ENCODE measurements around the gene UGT2B17. TPM values are rescaled to one million over a fixed set of nuclear protein-coding genes. Genes with fewer than 3 reads are reported as not detected.

The UGT2B17 gene
- total RNA-seq (2016; rRNA removed; fragmentation: Illumina TruSeq; extraction: Trizol) (not detected in 2 replicates), polyA plus RNA-seq (2011; rRNA removed) (not detected in 2 replicates), polyA minus RNA-seq (2011; rRNA and poly(A)+ RNA removed; ENCODE audit: low replicate concordance) (not detected in 2 replicates), Bru-seq, nascent RNA (not detected), BruChase-seq, experiment 1, labeled RNA remaining after a 6-hour chase (not detected), BruChase-seq, experiment 2, labeled RNA remaining after a 2-hour chase (not detected)
- total RNA-seq (2016; cell fraction: cytosol; rRNA removed; fragmentation: Illumina TruSeq; extraction: Trizol; ENCODE audit: low read depth): not detected in 2 replicates
- total RNA-seq (2016; cell fraction: insoluble cytoplasmic fraction; rRNA removed; fragmentation: Illumina TruSeq; extraction: Trizol): not detected in 2 replicates
- total RNA-seq (2016; cell fraction: membrane; rRNA removed; fragmentation: Illumina TruSeq; extraction: Trizol): not detected in 2 replicates
- not detected in 2 replicates for total RNA-seq (2016; cell fraction: nucleus; rRNA removed; fragmentation: Illumina TruSeq; extraction: Trizol)
- polyA plus RNA-seq (2011; cell fraction: cytosol; rRNA removed): not detected in 2 replicates
- polyA plus RNA-seq (2011; cell fraction: nucleus; rRNA removed): not detected in 2 replicates
- 0.17 TPM in 1 of 2 replicates, not detected in the other for polyA plus RNA-seq (2012)
- not detected in 2 replicates for polyA plus RNA-seq (2016; cell fraction: cytosol; fragmentation: Illumina TruSeq; extraction: Trizol; ENCODE audit: low read depth)
- not detected in 2 replicates for polyA plus RNA-seq (2016; cell fraction: insoluble cytoplasmic fraction; fragmentation: Illumina TruSeq; extraction: Trizol; ENCODE audit: low read depth)
- polyA plus RNA-seq (2016; cell fraction: membrane; fragmentation: Illumina TruSeq; extraction: Trizol; ENCODE audit: low read depth): not detected in 2 replicates
- polyA plus RNA-seq (2016; cell fraction: nucleus; fragmentation: Illumina TruSeq; extraction: Trizol; ENCODE audit: insufficient read depth, low read depth): not detected in 2 replicates
- not detected in 2 replicates for polyA minus RNA-seq (2011; cell fraction: cytosol; rRNA and poly(A)+ RNA removed)
- not detected in 2 replicates for polyA minus RNA-seq (2011; cell fraction: nucleus; rRNA and poly(A)+ RNA removed)
- long read RNA-seq, experiment 1: 0 reads
- long read RNA-seq, experiment 2: 0 reads

GRCh38 chr4:68576272-68577125 lies at the start of gene UGT2B17:
UGT2B17 (minus strand) TSS chr4:68576322; CDS start chr4:68568484, 7,838 bp downstream.
- Histone ChIP-seq H2AFZ (ENCODE audit: low read length) (no peak within 1 kb of the TSS), H4K20me1 (ENCODE audit: insufficient read depth, low read length) (no peaks in the 10 kb centered on the region), H3K4me1 (ENCODE audit: insufficient read depth, low read length) (no peaks in the 10 kb centered on the region), H3K27me3 (ENCODE audit: control insufficient read depth in 1 of 2, insufficient read depth in 2 of 2, low read length in 2 of 2) (no peaks in the 10 kb centered on the region), H3K4me2 (ENCODE audit: low read depth, low read length) (no peak within 1 kb of the TSS), H3K9me3 (ENCODE audit: low read length) (no peaks in the 10 kb centered on the region), H3K27ac (ENCODE audit: extremely low read length, insufficient read depth, low read length) (no peak within 1 kb of the TSS), H3K4me3 (replicated peaks in 1 of 3; ENCODE audit: insufficient read depth in 1 of 3, low read depth in 2 of 3, low read length in 3 of 3) (no peak within 1 kb of the TSS), H3K79me2 (ENCODE audit: insufficient read depth, low read length) (no peaks in the 10 kb centered on the region), H3K9ac (ENCODE audit: insufficient read depth, low read depth, low read length) (no peak within 1 kb of the TSS), H3K36me3 (replicated peaks in 1 of 2; ENCODE audit: control insufficient read depth in 1 of 2, insufficient read depth in 2 of 2, low read length in 2 of 2) (no peaks in the 10 kb centered on the region)
- POLR2A ChIA-PET: no interaction called here
- no TSS peak for BruUV-seq (replicated peaks)
- DNase-seq (ENCODE audit: low spot score) (no peak), ATAC-seq (no peak), FAIRE-seq (no peak)
- CTCF ChIA-PET (ENCODE audit: low intra/inter-chr PET ratio, low total read pairs): no interaction called here
- intact Hi-C loops (cut with micrococcal nuclease; ENCODE audit: unreplicated experiment): no loop called here
- 79% methylated on average over 7 of the region's 7 CpGs for WGBS (ENCODE audit: low lambda C conversion rate)
- in situ Hi-C loops (cut with HindIII; ENCODE audit: extremely low pct_ligation_motif_present, low pct_unique_long_range_greater_than_20kb): no loop called here
- TF ChIP-seq CEBPB (IDR thresholded peaks at IDR 0.05; ENCODE audit: borderline replicate concordance, low read depth, low read length): no peak
- no peak for TF ChIP-seq ZMAT3 (CRISPR knock-in tag; conservative IDR thresholded peaks at IDR 0.05)
- TF ChIP-seq MBNL3 (CRISPR knock-in tag; conservative IDR thresholded peaks at IDR 0.05): no peak
- TF ChIP-seq EED (CRISPR knock-in tag; IDR thresholded peaks at IDR 0.05): no peak
- TF ChIP-seq ZNF572 (CRISPR knock-in tag; IDR thresholded peaks at IDR 0.05): no peak
- TF ChIP-seq NFAT5 (CRISPR knock-in tag; IDR thresholded peaks at IDR 0.05): no peak
- no peak for TF ChIP-seq KLF11 (CRISPR knock-in tag; IDR thresholded peaks at IDR 0.05)
- TF ChIP-seq POLR2G (IDR thresholded peaks at IDR 0.05; ENCODE audit: low read depth, low read length): no peak
- no peak for TF ChIP-seq ZBTB25 (CRISPR knock-in tag; IDR thresholded peaks at IDR 0.05)
- no peak for TF ChIP-seq SMC3 (IDR thresholded peaks at IDR 0.05; ENCODE audit: low read length)
- TF ChIP-seq HDAC6 (IDR thresholded peaks at IDR 0.05; ENCODE audit: low read depth, low read length): no peak
- TF ChIP-seq TBX3 (IDR thresholded peaks at IDR 0.05; ENCODE audit: borderline replicate concordance): no peak
- no peak for TF ChIP-seq HNF4A (CRISPR knock-in tag; IDR thresholded peaks at IDR 0.05)
- no peak for TF ChIP-seq ZNF30 (CRISPR knock-in tag; IDR thresholded peaks at IDR 0.05)
- TF ChIP-seq NFKBIZ (CRISPR knock-in tag; IDR thresholded peaks at IDR 0.05): no peak

Measured in HepG2 (cell line).